GM18520 (cell line): ENCODE results near the gene JDP2.

Experiments
- ATAC-seq: cut with Tn5 transposase; IDR thresholded peaks from one replicate; pipeline ENCODE4 v1.9.1; 2021; ENCODE audit not compliant: unreplicated experiment

The JDP2 gene

DNA sequence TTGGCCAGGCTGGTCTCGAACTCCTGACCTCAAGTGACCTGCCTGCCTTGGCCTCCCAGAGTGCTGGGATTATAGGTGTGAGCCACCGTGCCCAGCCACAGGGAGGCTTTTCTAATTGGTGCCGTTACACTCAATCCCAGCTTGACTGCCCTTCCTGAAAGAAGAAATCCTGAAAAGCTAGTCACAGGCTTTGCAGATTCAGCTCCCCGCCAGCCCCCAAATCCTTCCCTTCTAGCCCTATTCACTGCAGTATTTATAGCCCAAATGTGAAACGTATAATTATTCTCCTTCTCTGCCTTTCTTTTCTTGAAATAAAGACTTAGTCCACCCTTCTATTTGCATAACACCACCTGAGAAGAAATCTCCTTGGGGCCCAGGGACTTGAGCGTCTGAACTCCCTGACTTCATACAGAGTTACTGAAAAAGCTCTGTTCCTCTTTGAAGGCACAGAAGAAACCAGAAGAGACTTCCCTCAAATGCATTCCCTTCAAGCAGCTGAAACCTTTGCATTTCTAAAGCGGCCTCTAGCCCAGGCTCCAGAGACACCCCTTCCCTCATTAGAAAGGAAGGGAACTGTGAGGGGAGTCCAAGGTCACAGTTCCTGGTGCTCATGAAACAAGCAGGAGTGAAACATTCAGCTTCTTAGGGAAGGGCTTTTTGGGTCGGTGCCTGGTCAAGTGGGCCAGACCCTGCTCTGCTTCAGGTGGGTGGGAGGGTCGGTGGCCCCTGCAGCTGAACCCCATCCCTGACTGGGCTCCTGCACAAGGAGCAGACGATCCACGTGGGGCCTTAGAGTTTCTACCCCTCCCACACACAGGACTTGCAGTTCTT lies 52.2 kb downstream of the JDP2 start:
- no peak for ATAC-seq

DNA sequence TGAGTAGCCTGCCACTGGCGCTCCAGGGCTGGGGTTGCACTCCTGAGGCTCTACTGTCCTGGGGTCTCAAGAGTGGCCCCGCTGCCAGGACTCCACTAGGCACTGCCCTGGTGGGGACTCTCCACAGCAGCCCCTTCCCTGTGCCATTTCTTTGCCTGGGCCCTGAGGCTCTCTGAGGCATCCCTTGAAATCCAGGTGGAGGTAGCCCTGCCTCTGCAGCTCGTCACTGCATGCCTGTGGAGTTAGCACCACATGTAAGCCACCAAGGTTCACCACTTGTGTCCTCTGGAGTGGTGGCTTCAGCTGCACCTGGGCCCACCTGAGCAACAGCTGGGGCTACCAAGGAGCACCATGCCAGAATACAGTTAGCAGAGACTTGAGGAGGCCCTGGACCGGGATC lies 54.5 kb downstream of the JDP2 start:
- no peak for ATAC-seq

DNA sequence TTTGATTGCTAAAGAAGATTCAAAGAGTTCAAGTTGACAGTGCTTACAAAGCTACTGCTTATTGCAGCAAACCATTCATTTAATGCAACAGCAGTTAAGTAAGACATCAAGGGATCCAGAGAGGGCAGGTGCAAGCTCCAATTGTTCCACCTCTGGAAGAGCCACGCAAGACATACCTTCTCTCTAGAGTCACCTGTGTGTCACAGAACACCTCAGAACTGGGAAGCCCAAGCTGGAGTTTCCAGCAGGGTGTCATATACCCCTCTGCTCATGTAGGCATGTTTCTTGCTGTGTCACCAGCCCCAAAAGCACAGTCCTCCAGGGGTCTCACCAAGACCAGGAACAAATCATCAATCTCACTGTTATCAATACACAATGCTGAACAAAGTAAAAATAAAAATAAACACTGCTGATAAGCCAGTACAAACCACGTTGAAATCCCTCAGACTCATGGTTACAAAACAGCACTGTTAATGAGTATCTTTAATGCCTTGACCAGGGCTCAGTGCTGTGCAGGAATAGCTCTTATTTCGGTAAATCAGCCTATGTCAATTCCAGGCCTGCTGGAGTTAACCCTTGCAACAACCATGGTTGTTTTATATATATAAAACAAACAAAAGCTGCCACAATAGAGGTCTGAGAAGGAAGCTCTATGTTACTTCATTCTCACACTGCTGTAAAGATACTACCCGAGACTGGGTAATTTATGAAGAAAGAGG lies 57.0 kb downstream of the JDP2 start:
- no peak for ATAC-seq

DNA sequence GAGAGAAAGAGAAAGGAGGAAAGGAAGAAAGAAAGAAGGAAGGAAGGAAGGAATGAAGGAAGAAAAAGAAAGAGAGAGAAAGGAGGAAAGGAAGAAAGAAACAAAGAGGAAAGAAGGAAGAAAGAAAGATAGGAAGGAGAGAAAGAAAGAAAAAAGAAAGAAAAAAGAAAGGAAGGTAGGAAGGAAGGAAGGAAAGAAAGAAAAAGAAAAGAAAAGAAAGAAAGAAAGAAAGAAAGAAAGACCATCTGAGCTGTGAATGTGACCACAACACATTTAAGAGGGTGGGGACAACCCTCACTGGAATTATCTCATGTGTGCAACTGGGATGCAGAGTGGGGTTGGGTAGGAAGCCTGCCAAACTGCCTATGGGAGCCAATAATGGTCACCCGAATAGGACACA lies 58.5 kb downstream of the JDP2 start:
- no peak for ATAC-seq

DNA sequence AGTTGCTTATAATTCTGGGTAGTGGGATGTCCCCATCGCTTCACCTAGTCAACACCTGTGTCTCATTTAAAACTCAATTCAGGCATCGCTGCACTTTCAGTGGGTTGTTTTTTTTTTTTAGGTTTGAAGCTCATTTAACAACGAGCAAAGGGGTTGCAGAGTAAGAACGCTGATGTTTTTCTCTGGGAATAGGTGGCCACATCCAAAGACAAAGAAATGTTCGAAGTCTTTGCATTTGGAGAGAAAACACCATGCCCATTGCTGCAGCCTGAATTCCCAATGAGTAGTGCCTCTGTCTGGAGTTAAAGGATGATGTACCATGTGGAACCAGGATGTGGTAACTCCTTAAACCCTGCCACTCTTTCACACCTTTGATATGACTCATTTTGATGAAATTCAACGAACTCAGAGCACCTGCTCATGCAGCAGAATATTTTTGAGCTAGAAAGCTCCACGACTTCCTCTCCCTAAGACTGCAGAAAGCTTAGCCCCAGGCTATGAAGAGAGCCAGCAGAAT lies 59.4 kb downstream of the JDP2 start:
- peak; percentile 75 for ATAC-seq

DNA sequence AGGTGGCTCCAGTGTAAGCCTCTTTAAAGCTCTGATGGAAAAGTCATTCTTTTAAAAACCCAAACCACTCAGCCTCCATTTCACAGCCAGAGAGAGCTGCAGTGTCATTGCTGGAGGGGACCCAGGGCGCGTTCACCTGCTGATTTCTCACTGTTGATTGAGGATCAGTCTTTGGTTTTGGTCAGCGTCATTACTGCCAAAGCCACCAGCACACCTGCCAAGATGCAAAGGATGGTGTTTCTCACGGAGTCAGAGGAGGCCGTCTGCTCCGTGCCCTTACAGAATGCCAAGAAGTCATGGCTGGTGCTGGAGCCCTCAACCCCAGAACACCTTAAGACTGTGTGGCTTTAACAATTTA lies 61.6 kb downstream of the JDP2 start:
- no peak for ATAC-seq

DNA sequence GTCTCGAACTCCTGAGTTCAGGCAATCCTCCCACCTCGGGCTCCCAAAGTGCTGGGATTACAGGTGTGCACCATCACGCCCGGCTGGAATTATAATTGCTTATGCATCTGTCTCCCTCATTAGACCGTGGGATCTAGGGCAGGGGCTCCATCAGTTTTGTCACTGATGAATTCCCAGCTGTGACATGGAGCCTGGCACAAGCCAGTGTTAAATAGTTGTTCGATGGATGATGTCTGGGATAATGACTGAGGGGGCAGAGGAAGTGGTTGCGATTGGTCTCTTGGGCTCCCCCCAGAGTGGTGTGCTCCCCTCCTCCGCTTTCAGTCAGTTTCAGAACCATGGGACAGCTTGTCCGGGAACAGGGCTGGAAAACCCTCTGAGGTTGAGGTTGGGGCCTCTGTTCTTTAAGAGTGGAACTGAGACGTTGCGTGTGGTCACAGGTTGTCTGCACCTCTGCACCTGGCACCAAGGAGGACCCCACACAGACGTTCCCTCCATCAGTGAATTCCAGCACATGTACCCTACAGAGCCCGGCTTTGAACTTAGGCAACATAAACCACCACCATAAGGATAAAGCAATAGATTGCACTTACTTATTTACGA lies 63.7 kb downstream of the JDP2 start:
- ATAC-seq = no peak

DNA sequence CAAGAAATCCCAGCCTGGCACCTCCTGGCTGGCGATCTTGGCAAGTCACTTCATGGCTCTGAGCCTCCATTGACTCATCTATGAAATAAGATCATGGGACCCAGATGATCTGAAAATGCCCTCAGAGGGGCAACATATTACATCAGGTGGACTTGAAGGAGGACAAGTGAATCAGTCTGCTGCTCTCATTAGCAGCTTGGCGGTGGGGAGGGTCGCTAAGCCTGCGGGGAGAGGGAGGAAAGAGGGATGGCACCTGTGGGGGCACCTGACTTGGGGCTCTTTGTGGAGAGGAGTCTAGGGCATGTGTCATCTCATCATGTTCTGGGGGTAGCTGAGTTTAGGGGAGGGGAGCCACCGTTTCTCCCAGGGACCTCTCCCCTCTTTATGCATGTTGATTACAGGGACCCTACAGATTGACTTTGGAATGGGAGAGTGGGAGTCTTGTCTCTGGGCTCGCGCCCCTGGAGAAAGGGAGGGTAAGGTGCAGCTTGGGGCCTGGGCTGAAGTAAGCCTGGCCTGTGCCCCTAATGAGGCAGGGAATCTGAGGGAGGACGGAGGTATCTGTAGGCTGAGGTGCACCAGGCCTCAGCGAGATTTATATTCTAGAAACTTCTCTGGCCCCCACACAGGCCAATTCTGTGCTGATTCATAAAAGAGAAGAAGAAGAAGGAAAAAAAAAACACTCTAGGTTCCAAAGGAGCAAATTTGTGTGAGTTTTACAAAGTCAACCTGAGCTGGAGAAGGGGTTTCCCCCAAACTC lies 65.2 kb downstream of the JDP2 start:
- ATAC-seq = no peak

DNA sequence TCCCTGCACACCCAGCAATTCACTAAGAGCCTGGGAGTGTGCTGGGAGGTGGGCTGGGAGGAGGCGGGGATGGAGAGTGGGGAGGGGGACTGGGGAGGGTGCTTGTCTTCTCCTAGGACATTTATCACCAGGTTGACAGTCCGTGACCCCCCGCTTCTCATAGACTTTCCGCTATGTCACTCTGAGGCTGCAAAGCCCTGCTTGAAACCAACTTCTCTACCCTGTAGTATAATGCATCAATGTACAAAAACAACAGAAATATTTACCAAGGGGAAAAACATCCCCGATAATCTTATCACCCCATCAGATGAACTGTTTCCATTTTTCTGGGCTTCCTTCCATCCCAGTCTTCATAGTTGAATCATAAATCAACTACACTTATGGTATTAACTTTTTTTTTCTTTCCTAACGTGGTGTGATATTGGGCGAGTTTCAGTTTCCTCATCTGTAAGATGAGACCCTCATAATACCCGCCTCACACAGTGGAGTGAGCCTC lies 65.8 kb downstream of the JDP2 start:
- ATAC-seq = no peak

DNA sequence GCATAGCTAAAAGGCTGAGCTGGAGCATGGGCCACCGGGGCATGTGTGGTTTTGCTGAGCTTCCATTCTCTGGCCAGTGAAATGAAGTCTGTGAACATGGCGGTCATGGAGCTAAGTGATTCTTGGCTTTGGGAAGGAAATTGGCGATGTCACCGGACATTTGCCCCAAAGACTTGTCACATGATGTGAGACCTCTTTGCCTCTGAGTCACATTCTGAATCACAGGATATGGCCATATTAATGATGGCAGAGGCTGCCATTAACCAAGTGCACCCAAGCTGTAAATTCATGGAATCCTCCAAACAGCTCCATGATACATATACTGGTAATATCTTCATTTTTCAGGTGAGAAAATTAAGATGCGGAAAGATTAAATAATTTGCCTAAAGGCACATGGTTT lies 67.1 kb downstream of the JDP2 start:
- ATAC-seq = no peak

DNA sequence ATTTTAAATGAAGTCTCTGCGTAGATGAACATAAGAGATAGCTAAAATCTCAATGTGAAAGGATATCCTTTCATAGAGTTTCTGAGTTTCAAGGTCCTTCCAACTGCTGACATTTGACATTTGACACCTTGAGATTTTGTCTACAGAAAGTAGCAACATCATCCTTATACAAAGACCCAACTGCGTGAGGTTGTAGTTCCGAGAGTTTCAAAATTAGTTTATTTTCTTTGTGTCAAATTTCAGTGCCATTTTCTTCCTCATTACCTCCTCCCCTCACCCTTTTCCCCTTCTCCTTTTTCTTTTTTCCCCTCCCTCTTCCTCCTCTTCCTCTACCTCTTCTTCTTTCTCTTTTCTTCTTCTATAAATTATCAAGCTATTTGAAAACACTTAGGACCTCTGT lies 67.6 kb downstream of the JDP2 start:
- ATAC-seq = no peak

DNA sequence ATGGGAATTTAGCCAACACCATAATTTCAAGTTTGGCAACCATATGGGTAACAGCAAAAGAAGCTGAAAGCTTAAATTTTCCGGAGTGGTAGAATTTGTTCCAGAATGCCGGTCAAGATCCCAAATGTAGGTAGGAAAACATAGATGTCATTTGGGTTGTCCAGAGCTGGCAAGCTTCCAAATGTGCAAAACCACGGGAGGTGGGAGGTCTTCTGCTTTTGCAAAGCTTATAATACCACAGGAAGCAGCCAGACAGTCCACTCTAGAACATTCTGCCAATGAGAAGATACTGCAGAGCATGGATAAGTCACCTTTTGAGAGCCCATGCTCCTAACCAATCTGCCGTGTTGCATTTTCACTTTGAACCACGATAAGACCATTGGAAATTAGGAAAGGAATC lies 68.1 kb downstream of the JDP2 start:
- no peak for ATAC-seq

DNA sequence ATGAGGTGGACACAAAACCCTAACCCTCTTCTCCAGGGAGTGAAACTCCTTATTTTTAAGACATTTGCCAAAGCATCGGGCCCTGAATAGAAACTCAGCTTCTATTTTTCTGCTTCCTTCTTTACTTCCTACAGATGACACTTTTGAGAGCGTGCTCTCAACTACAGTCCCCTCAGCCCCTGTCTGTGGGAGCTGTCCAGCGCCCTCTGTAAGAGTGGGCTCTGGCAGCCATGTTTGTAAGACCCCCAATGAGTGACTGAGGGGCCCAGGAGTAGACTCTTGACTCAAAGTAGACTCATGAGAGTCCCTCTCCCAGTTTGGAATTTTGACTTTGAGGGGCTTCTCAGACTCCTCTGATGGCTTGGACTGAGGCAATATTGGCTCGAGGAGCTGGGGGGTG lies 68.9 kb downstream of the JDP2 start:
- no peak for ATAC-seq

DNA sequence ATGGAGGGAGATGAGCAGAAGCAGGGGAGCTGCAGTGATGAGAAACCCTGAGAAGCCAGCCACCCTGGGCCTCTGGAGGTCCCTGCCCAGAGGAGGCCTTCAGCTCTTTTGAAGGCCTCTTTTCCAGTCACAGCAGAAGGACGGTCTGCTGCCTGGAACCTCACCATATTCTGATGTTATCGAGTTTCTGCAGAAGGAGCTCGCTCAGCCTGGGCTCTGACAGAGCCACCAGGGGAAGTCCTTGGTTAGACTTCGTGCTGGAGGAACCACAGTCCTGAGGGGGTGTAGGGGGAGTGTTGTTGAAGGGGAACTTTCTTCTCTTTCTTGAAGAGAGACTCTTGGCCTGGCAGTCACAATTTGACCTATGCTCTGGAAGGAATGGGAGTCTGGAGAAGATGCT lies 69.4 kb downstream of the JDP2 start:
- no peak for ATAC-seq

DNA sequence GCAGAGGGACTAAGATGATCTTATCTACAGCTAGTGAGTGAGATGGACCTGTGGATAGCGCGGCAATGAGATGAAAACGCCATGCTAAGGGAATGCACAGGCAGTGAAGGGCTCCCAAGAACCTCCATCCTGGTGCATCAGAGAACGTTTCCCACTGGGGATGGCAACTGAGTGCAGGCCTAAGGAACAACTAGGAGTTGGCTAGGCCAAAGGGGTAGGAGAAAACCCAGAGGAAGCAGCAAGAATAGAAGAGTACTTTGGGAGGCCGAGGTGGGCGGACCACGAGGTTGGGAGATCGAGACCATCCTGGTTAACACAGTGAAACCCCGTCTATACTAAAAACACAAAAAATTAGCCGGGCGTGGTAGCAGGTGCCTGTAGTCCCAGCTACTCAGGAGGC lies 69.9 kb downstream of the JDP2 start:
- no peak for ATAC-seq

DNA sequence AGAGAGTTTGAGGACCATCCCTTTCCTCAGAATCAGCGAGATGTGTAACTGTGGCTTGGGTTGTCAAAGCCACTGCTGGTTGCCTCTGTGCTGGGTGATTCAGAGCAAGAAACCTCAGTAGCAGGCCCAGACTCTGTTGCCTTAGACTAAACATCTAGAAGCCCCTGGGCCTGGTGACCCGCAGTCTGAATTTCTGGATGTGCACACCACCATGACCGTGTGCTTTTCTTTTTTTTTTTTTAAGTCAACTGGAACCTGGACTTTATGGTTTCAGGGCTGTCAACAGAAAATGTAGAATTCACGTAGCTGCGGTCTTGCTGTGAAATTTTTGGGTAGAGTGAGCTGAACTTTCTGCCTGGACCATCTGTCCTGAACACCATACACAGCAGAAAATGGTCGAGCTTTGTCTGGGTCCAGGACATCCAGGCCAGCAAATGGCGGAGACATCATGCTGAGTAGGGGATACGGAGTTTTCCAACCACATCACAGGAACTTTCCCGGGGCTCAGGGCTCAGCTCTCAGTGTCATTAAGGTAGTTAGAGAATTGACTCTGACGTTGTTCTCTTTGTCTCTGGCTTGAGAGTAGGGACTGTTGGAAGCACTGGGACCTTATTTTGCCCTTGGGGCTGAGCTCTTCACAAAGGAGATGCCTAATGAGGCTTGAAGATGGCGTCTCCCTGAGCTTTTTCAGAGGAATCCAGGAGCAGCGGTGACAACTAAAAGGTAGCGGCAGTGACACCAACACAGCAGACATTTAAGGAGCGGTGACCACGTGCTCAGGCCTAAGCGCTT lies 71.5 kb downstream of the JDP2 start:
- peak; percentile 48 for ATAC-seq

DNA sequence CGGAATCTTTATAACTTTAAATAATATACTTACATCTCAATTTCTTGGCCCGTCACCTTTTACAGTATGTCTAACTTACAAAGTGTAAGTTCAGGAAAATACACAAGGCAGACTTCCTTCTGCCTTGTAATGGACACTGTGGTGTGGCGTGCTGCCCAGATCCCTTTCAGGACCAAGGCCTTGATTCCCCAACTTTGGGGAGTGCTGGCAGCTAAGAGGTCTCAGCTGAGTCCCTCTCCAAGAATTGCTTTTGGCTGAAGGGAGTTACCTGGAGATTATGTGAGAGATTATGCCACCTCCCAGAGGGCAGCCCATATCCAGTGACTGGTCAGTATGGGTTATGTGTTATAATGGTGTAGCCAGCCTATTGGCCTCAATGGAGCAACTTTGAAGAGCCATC lies 73.3 kb downstream of the JDP2 start:
- no peak for ATAC-seq

DNA sequence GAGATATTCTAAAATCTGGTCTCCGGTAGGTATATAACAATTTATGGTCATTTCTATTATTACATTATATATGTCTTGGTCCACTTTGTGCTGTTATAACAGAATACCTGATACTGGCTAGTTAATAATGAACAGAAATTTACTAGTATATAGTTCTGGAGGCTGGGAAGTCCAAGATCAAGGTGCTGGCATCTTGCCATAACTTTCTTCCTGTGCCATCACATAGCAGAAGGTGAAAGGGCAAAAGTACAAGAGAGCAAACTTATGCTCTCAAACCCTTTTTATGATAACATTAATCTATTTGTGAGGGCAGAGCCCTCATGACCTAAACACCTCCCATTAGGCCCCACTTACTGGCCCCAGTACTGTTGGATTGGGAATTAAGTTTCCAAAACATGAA lies 76.6 kb downstream of the JDP2 start:
- ATAC-seq = no peak

DNA sequence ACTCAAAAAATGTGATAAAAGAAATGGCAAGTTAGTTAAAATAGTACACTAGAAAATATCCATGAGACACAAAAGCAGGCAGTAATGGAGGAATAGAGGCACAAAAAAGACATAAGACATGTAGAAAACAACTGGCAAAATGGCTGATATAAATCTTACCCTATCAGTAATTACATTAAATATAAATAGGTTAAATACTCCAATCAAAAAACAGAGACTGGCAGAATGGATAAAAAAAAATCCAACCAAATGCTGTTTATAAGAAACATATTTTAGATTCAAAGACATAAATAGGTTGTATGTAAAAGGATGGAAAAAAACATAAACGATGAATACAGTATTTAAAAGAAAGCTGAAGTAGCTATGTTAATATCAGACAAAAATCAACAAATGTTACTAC lies 79.1 kb downstream of the JDP2 start:
- no peak for ATAC-seq

DNA sequence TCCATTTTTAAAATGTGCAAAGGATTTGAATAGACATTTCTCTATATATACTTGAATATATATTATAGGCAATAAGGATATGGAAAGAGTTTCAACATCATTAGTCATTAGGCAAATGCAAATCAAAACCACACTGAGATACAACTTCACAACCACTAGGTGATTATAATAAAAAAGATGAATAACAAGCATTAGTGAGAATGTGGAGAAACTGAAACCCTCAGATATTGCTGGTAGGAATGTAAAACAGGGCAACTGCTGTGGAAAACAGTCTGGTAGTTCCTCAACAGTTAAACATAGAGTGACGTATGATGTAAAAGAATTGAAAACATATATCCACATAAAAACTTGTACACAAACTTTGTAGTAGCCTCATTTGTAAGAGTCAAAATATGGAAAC lies 82.7 kb downstream of the JDP2 start:
- no peak for ATAC-seq
